H1 (cell line): ENCODE measurements around the gene MAST1. TPM values are rescaled to one million over a fixed set of nuclear protein-coding genes. Genes with fewer than 3 reads are reported as not detected.

Experiments
- CTCF ChIA-PET: fragments of 300-600 bp; sonication (Branson Sonifier 250); formaldehyde crosslinking; loops from one replicate; lab custom pipeline; 2021; ENCODE audit not compliant: partially characterized antibody; lab: Charles Lee
- POLR2A ChIA-PET: fragments of 300-600 bp; sonication (Branson Sonifier 250); formaldehyde crosslinking; loops from one replicate; lab custom pipeline; 2021; ENCODE audit warnings: inconsistent platforms; ENCODE audit not compliant: partially characterized antibody; lab: Charles Lee
- DNase-seq, 2 experiments: peaks; one replicate each; pipeline versions ENCODE4 v3.0.0 to v3.0.0-alpha.2; 2010 to 2022; ENCODE audit warnings: low spot score in 2 of 2, low read depth in 1 of 2, mixed read lengths in 1 of 2
- FAIRE-seq: peaks from 2 replicates; lab custom pipeline; 2011; peaks lifted over from hg19 to GRCh38; lab: Jason Lieb, UNC
- H2AFZ ChIP-seq: 2 replicates; pipeline ENCODE4 v1.8.1; 2012; ENCODE audit warnings: low read length, inconsistent platforms
- H2AK5ac ChIP-seq: 2 replicates; pipeline ENCODE4 v1.6.1; 2013; ENCODE audit warnings: low read depth, low read length
- H2BK120ac ChIP-seq: replicated peaks from 2 replicates; pipeline ENCODE3; 2013; ENCODE audit warnings: low read depth, low read length, inconsistent platforms
- H2BK12ac ChIP-seq: 2 replicates; pipeline ENCODE4 v1.6.1; 2013; ENCODE audit warnings: low read depth, low read length
- H2BK15ac ChIP-seq: 2 replicates; pipeline ENCODE4 v1.6.1; 2013; ENCODE audit warnings: low read length
- H2BK20ac ChIP-seq: 2 replicates; pipeline ENCODE4 v1.6.1; 2013; ENCODE audit warnings: low read length
- H2BK5ac ChIP-seq: 2 replicates; pipeline ENCODE4 v1.6.1; 2013; ENCODE audit warnings: low read depth, low read length
- H3K14ac ChIP-seq: 2 replicates; pipeline ENCODE4 v1.6.1; 2013; ENCODE audit warnings: inconsistent platforms; ENCODE audit not compliant: insufficient read length
- H3K18ac ChIP-seq: 2 replicates; pipeline ENCODE4 v1.6.1; 2013; ENCODE audit warnings: low read length; ENCODE audit errors: extremely low read depth
- H3K23ac ChIP-seq: 2 replicates; pipeline ENCODE4 v1.6.1; 2013; ENCODE audit warnings: inconsistent platforms; ENCODE audit not compliant: insufficient read length
- H3K23me2 ChIP-seq: 2 replicates; pipeline ENCODE4 v1.6.1; 2013; ENCODE audit warnings: low read depth, low read length
- H3K27ac ChIP-seq: 2 replicates; pipeline ENCODE4 v1.6.1; 2011; ENCODE audit warnings: low read depth, low read length, inconsistent platforms
- H3K27me3 ChIP-seq, 4 experiments: replicated peaks in 1 of 4; 1 replicate in 1 of 4; 2 replicates in 3 of 4; pipeline versions ENCODE4 v1.6.1 to v1.8.1; 2011 to 2013; ENCODE audit warnings: low read length in 3 of 4, mild to moderate bottlenecking in 3 of 4, inconsistent platforms in 2 of 4, mixed read lengths in 2 of 4, moderate library complexity in 1 of 4; ENCODE audit not compliant: control insufficient read depth in 3 of 4, insufficient read depth in 3 of 4; ENCODE audit errors: extremely low read depth in 1 of 4
- H3K36me3 ChIP-seq, 4 experiments: 2 replicates each; pipeline versions ENCODE4 v1.6.1 to v1.8.1; 2011 to 2013; ENCODE audit warnings: mild to moderate bottlenecking in 4 of 4, low read length in 3 of 4, moderate library complexity in 2 of 4, control low read depth in 1 of 4, inconsistent platforms in 1 of 4; ENCODE audit not compliant: insufficient read depth in 4 of 4, control insufficient read depth in 2 of 4
- H3K4ac ChIP-seq: replicated peaks from 2 replicates; pipeline ENCODE3; 2013; ENCODE audit warnings: low read length, low read depth, mixed read lengths, inconsistent platforms; ENCODE audit not compliant: insufficient read length
- H3K4me1 ChIP-seq, 4 experiments: replicated peaks in 1 of 4; 1 replicate in 1 of 4; 2 replicates in 3 of 4; pipeline versions ENCODE4 v1.6.1 to v1.8.1; 2011 to 2013; ENCODE audit warnings: low read length in 3 of 4, inconsistent platforms in 2 of 4, mixed read lengths in 1 of 4; ENCODE audit not compliant: insufficient read depth in 4 of 4, control insufficient read depth in 3 of 4
- H3K4me2 ChIP-seq, 2 experiments: 2 replicates each; pipeline versions ENCODE4 v1.6.1 to v1.8.1; 2011 to 2013; ENCODE audit warnings: low read depth in 2 of 2, low read length in 2 of 2, control low read depth in 1 of 2, inconsistent platforms in 1 of 2, mild to moderate bottlenecking in 1 of 2; ENCODE audit not compliant: insufficient read depth in 1 of 2
- H3K4me3 ChIP-seq, 4 experiments: fragments of 200-600, 300-600 bp in 1 of 4; sonication (generic), shearing (Covaris generic), sonication (Bioruptor Twin) in 1 of 4; 2 replicates each; pipeline versions ENCODE4 v1.5.1 to v1.8.1; 2011 to 2016; ENCODE audit warnings: low read length in 4 of 4, low read depth in 3 of 4, control low read depth in 2 of 4, inconsistent platforms in 2 of 4, mild to moderate bottlenecking in 2 of 4, mixed read lengths in 1 of 4, moderate library complexity in 1 of 4; ENCODE audit not compliant: insufficient read depth in 2 of 4; ENCODE audit errors: extremely low read depth in 1 of 4
- H3K56ac ChIP-seq: replicated peaks from 2 replicates; pipeline ENCODE3; 2013; ENCODE audit warnings: low read depth, mild to moderate bottlenecking, mixed read lengths, low read length, inconsistent platforms; ENCODE audit not compliant: insufficient read length
- H3K79me1 ChIP-seq: 2 replicates; pipeline ENCODE4 v1.6.1; 2013; ENCODE audit warnings: low read depth, low read length, control low read depth
- H3K79me2 ChIP-seq, 2 experiments: 2 replicates each; pipeline versions ENCODE4 v1.6.1 to v1.8.1; 2012 to 2013; ENCODE audit warnings: low read length in 2 of 2, mild to moderate bottlenecking in 2 of 2, inconsistent platforms in 1 of 2; ENCODE audit not compliant: insufficient read depth in 2 of 2, control insufficient read depth in 1 of 2
- H3K9ac ChIP-seq, 4 experiments: replicated peaks in 1 of 4; 1 replicate in 1 of 4; 2 replicates in 3 of 4; pipeline versions ENCODE4 v1.6.1 to v1.8.1; 2011 to 2013; ENCODE audit warnings: low read depth in 3 of 4, low read length in 3 of 4, control low read depth in 2 of 4, mild to moderate bottlenecking in 2 of 4, moderate library complexity in 2 of 4, inconsistent platforms in 1 of 4; ENCODE audit errors: extremely low read depth in 1 of 4
- H3K9me3 ChIP-seq, 2 experiments: 2 replicates each; pipeline versions ENCODE4 v1.6.1 to v1.8.1; 2012 to 2013; ENCODE audit warnings: mild to moderate bottlenecking in 2 of 2, moderate library complexity in 2 of 2, control low read depth in 1 of 2, inconsistent platforms in 1 of 2, low read depth in 1 of 2, low read length in 1 of 2, mixed read lengths in 1 of 2; ENCODE audit not compliant: insufficient read depth in 2 of 2
- H4K20me1 ChIP-seq, 2 experiments: replicated peaks in 1 of 2; 2 replicates each; pipeline versions ENCODE3 to v1.8.1; 2011 to 2013; ENCODE audit warnings: inconsistent platforms in 2 of 2, low read length in 2 of 2, mild to moderate bottlenecking in 1 of 2; ENCODE audit not compliant: insufficient read depth in 2 of 2, control insufficient read depth in 1 of 2
- H4K5ac ChIP-seq: 2 replicates; pipeline ENCODE4 v1.6.1; 2013; ENCODE audit warnings: low read length, low read depth, mixed read lengths, inconsistent platforms; ENCODE audit not compliant: insufficient read length
- H4K8ac ChIP-seq: 2 replicates; pipeline ENCODE4 v1.8.0; 2013; ENCODE audit warnings: mild to moderate bottlenecking, moderate library complexity, low read length, inconsistent platforms; ENCODE audit not compliant: insufficient read depth; ENCODE audit errors: extremely low read depth
- H4K91ac ChIP-seq: replicated peaks from 2 replicates; pipeline ENCODE3; 2013; ENCODE audit warnings: low read length, mixed read lengths, inconsistent platforms; ENCODE audit not compliant: insufficient read length
- ATF3 ChIP-seq: IDR thresholded peaks from 2 replicates; pipeline ENCODE4 v1.6.1; 2011; ENCODE audit warnings: low read depth, mild to moderate bottlenecking, low read length; ENCODE audit not compliant: insufficient read depth
- FOSL1 ChIP-seq: IDR thresholded peaks from 2 replicates; pipeline ENCODE4 v1.6.1; 2011; ENCODE audit warnings: mild to moderate bottlenecking, low read depth, low read length, moderate library complexity; ENCODE audit not compliant: insufficient read depth
- RXRA ChIP-seq: IDR thresholded peaks from 2 replicates; pipeline ENCODE4 v1.6.1; 2011; ENCODE audit warnings: low read depth, mild to moderate bottlenecking, low read length, moderate library complexity; ENCODE audit not compliant: insufficient read depth
- WGBS, 2 experiments: shearing (Covaris generic) in 1 of 2; methylation state at CpG; one replicate each; pipeline versions ENCODE4 v1.1.6 to v1.1.7; 2013 to 2015; ENCODE audit warnings: low lambda C conversion rate in 2 of 2, mixed read lengths in 2 of 2, inconsistent platforms in 1 of 2, low coverage in 1 of 2, missing lambda C conversion rate in 1 of 2; ENCODE audit not compliant: insufficient replicate concordance in 2 of 2, insufficient coverage in 1 of 2, insufficient read length in 1 of 2; ENCODE audit errors: extremely low coverage in 1 of 2, missing lambda C conversion rate in 1 of 2; 5-methylcytosine and 5-hydroxymethylcytosine counted together
- polyA plus RNA-seq, 7 experiments: library from polyadenylated mRNA; depleted of rRNA in 3 of 7; stranded (reverse) in 5 of 7; unstranded in 2 of 7; fragments of >200 nt in 5 of 7; fragments of 200-250 nt in 2 of 7; gene quantifications; 1 replicate in 5 of 7; 2 replicates in 1 of 7; 4 replicates in 1 of 7; pipeline versions ENCODE4 v1.2.1 to v1.2.3, GENCODE V29; 2011 to 2013; ENCODE audit warnings: missing spikeins in 2 of 7, mixed read lengths in 2 of 7
- total RNA-seq: library from RNA; stranded (reverse); fragmentation: NEBNext Ultra II Directional; extraction: Animal tissue kit (Norgen Biotek cat#: 25700); gene quantifications from 2 replicates; pipeline ENCODE4 v1.2.1, GENCODE V29; 2021

MAST1 gene
- total and polyA plus RNA-seq, 2 of the 8 experiments (the other 6 are each of a cell fraction or from before 2014, with no cell fraction given), result 15.6 to 28.3 TPM

- DNase-seq, result no peak
- no peak overlapping the region for H3K56ac ChIP-seq
Observed at GRCh38 chr19:12893582-12893981, 55.3 kb downstream of the MAST1 start.

More at GRCh38 chr19:12893582-12893981, 55.3 kb downstream of the MAST1 start:
- Histone ChIP-seq H4K20me1 (peaks cover 5 to 8% of the 10 kb centered on the region in 2 experiments), H3K4me2 (no peak overlapping the region), H3K79me2 (peaks cover 0 to 12% of the 10 kb centered on the region in 2 experiments; a peak in 1 of 4 replicates), H2BK15ac (no peak overlapping the region), H3K9me3 (no peaks in the 10 kb centered on the region), H3K4me3 (no peak overlapping the region), H4K8ac (no peak overlapping the region), H3K79me1 (peaks cover 6% of the 10 kb centered on the region; the same call in 1 of the 2 replicates), H2BK12ac (no peak overlapping the region), H2BK5ac (no peak overlapping the region), H3K18ac (no peak overlapping the region), H4K91ac (no peak overlapping the region), H3K4ac (no peak overlapping the region)
- no peak for FAIRE-seq
- 88% methylated on average over 5 of the region's 5 CpGs; no CpG with 5 or more reads in 1 of the 2 experiments for WGBS, 2 experiments
- TF ChIP-seq FOSL1 (no peak), RXRA (no peak), ATF3 (no peak)
- TF ChIP-seq, all 59 proteins: peak for 0
- Histone ChIP-seq H3K23me2 (peaks cover 8% of the 10 kb centered on the region; the same call in 1 of the 2 replicates), H3K4me1 (peaks cover 0 to 6% (median 4%) of the 10 kb centered on the region in 4 experiments; a peak in 3 of 7 replicates), H2BK20ac (no peak overlapping the region), H3K14ac (no peak overlapping the region), H2BK120ac (no peak overlapping the region), H3K27ac (no peak overlapping the region), H3K9ac (no peak overlapping the region), H4K5ac (no peak overlapping the region), H2AK5ac (no peak overlapping the region), H3K36me3 (peaks cover 14 to 29% (median 27%) of the 10 kb centered on the region in 4 experiments), H3K23ac (no peak overlapping the region), H3K27me3 (no peaks in the 10 kb centered on the region), H2AFZ (no peak overlapping the region)
- POLR2A ChIA-PET, result interaction anchor here (1.0 to 10.5 kb wide), 3 partner anchors 11 to 44 kb away, joined by 3 to 110 read pairs (median 13); partner anchors contain the start of genes DNASE2 and KLF1
- CTCF ChIA-PET, result interaction anchor here (1.5 kb wide), 1 partner anchor 9 kb away, joined by 5 read pairs; no protein-coding TSS in a partner anchor
